Measurements from ENCODE around the gene IFI27L1. TPM values are rescaled to one million over a fixed set of nuclear protein-coding genes. Genes with fewer than 3 reads are reported as not detected.

Gene IFI27L1
- total RNA-seq, 1 donor from 2014 or later = 36.8 TPM

- no peak for DNase-seq (ENCODE audit: extremely low spot score, unreplicated experiment)
- Mint-ChIP-seq H3K4me3 (no peak overlapping the region), H3K27ac (no peak overlapping the region), H3K9me3 (no peaks in the 10 kb centered on the region), H3K27me3 (peaks cover 16% of the 10 kb centered on the region), H3K4me1 (ENCODE audit: unreplicated experiment) (no peaks in the 10 kb centered on the region), H3K36me3 (no peaks in the 10 kb centered on the region)
- TF ChIP-seq CTCF (conservative IDR thresholded peaks at IDR 0.05) = no peak
Measured at GRCh38 chr14:94143711-94144110, 62.6 kb downstream of the IFI27L1 start.

GRCh38 chr14:94144765-94145164 lies 63.7 kb downstream of the IFI27L1 start:
- no peak overlapping the region for H3K4me3 Mint-ChIP-seq
- H3K36me3 Mint-ChIP-seq = no peaks in the 10 kb centered on the region
- H3K4me1 Mint-ChIP-seq (ENCODE audit: unreplicated experiment) = no peaks in the 10 kb centered on the region
- no peak for TF ChIP-seq CTCF (conservative IDR thresholded peaks at IDR 0.05)
- peaks cover 22% of the 10 kb centered on the region for H3K27me3 Mint-ChIP-seq
- no peaks in the 10 kb centered on the region for H3K9me3 Mint-ChIP-seq
- no peak for DNase-seq (ENCODE audit: extremely low spot score, unreplicated experiment)
- no peak overlapping the region for H3K27ac Mint-ChIP-seq

GRCh38 chr14:94145902-94146527 lies 64.9 kb downstream of the IFI27L1 start:
- Mint-ChIP-seq H3K27me3 (peaks cover 30% of the 10 kb centered on the region), H3K36me3 (no peaks in the 10 kb centered on the region), H3K4me1 (ENCODE audit: unreplicated experiment) (no peaks in the 10 kb centered on the region), H3K27ac (no peak overlapping the region), H3K4me3 (no peak overlapping the region), H3K9me3 (no peaks in the 10 kb centered on the region)
- TF ChIP-seq CTCF (conservative IDR thresholded peaks at IDR 0.05) = no peak
- no peak for DNase-seq (ENCODE audit: extremely low spot score, unreplicated experiment)

Other genes with a start within 250 kb of the IFI27L1 start
- 1.2 TPM in 1 of 2 replicates, not detected in the other for gene FAM181A, start 154.0 kb upstream of the IFI27L1 start, total RNA-seq (ENCODE audit: low replicate concordance)
- gene ASB2, start 104.7 kb upstream of the IFI27L1 start, total RNA-seq (ENCODE audit: low replicate concordance) = 0.21 and 0.60 TPM in 2 replicates
- not detected in 2 replicates for gene CCDC197, start 84.0 kb upstream of the IFI27L1 start, total RNA-seq (ENCODE audit: low replicate concordance)
- gene OTUB2, start 55.0 kb upstream of the IFI27L1 start, total RNA-seq (ENCODE audit: low replicate concordance) = 2.6 and 3.0 TPM in 2 replicates
- gene DDX24, start 108 bp upstream of the IFI27L1 start, total RNA-seq (ENCODE audit: low replicate concordance) = 127 and 156 TPM in 2 replicates
- gene IFI27, start 29.4 kb downstream of the IFI27L1 start, total RNA-seq (ENCODE audit: low replicate concordance) = 12.6 and 15.5 TPM in 2 replicates
- gene IFI27L2, start 48.3 kb downstream of the IFI27L1 start, total RNA-seq (ENCODE audit: low replicate concordance) = 14.8 and 28.2 TPM in 2 replicates
- 1.3 and 1.9 TPM in 2 replicates for gene PPP4R4, start 93.0 kb downstream of the IFI27L1 start, total RNA-seq (ENCODE audit: low replicate concordance)
- gene SERPINA10, start 212.0 kb downstream of the IFI27L1 start, total RNA-seq (ENCODE audit: low replicate concordance) = 1.5 and 2.8 TPM in 2 replicates
- gene SERPINA6, start 242.0 kb downstream of the IFI27L1 start, total RNA-seq (ENCODE audit: low replicate concordance) = 0.77 and 1.2 TPM in 2 replicates

Data from type B pancreatic cell (in vitro differentiated cells).